Karpas-422 (cell line): ENCODE measurements around the gene PPP6R2. TPM values are rescaled to one million over a fixed set of nuclear protein-coding genes. Genes with fewer than 3 reads are reported as not detected.

Experiments used
- DNase-seq: peaks from one replicate; pipeline ENCODE4 v3.0.0-alpha.2; 2015
- H2AFZ ChIP-seq: fragments of 200-600 bp; sonication (generic); 2 replicates; pipeline ENCODE4 v1.6.1; 2014; ENCODE audit warnings: antibody characterized with exemption, low read length, mixed read lengths
- H3K27ac ChIP-seq: fragments of 200-600 bp; sonication (generic); 2 replicates; pipeline ENCODE4 v1.5.1; 2014; ENCODE audit warnings: mild to moderate bottlenecking, low read length, moderate library complexity
- H3K27me3 ChIP-seq: fragments of 200-600 bp; sonication (generic); 2 replicates; pipeline ENCODE4 v1.6.1; 2014; ENCODE audit warnings: low read length, mixed read lengths
- H3K36me3 ChIP-seq: fragments of 200-600 bp; sonication (generic); 2 replicates; pipeline ENCODE4 v1.6.1; 2014; ENCODE audit warnings: low read length, mixed read lengths; ENCODE audit not compliant: insufficient read depth
- H3K4me1 ChIP-seq: fragments of 200-600 bp; sonication (generic); 2 replicates; pipeline ENCODE4 v1.6.1; 2014; ENCODE audit warnings: mild to moderate bottlenecking, low read length, mixed read lengths
- H3K4me2 ChIP-seq: fragments of 200-600 bp; sonication (generic); 2 replicates; pipeline ENCODE4 v1.6.1; 2014; ENCODE audit warnings: low read length, low read depth, mild to moderate bottlenecking; ENCODE audit not compliant: poor library complexity, severe bottlenecking
- H3K4me3 ChIP-seq: fragments of 200-600 bp; sonication (generic); 2 replicates; pipeline ENCODE4 v1.5.1; 2014; ENCODE audit warnings: mild to moderate bottlenecking, antibody characterized with exemption, low read length, mixed read lengths
- H3K79me2 ChIP-seq: fragments of 200-600 bp; sonication (generic); 2 replicates; pipeline ENCODE4 v1.6.1; 2014; ENCODE audit warnings: mild to moderate bottlenecking, low read length, mixed read lengths
- H3K9ac ChIP-seq: fragments of 200-600 bp; sonication (generic); 2 replicates; pipeline ENCODE4 v1.6.0; 2014; ENCODE audit warnings: low read length
- H3K9me2 ChIP-seq: fragments of 200-600 bp; sonication (generic), shearing (Covaris generic); replicated peaks from 2 replicates; pipeline ENCODE4 v1.6.0; 2014; ENCODE audit warnings: mild to moderate bottlenecking, low read length, moderate library complexity; ENCODE audit not compliant: insufficient read depth
- H3K9me3 ChIP-seq: fragments of 300-700, 200-600 bp; sonication (generic); 2 replicates; pipeline ENCODE4 v1.6.1; 2014; ENCODE audit warnings: low read length, mixed read lengths
- H4K20me1 ChIP-seq: fragments of 200-600 bp; sonication (generic); 2 replicates; pipeline ENCODE4 v1.6.1; 2014; ENCODE audit warnings: mild to moderate bottlenecking, antibody characterized with exemption, low read length, low read depth; ENCODE audit not compliant: insufficient read depth
- total RNA-seq: library from RNA; depleted of rRNA; stranded (reverse); fragments of >200 nt; shearing (Covaris generic); gene quantifications from 2 replicates; pipeline ENCODE4 v1.2.3, GENCODE V29; 2014; ENCODE audit warnings: low replicate concordance

PPP6R2 gene
- total RNA-seq, 1 experiment from 2014 or later: 32.9 TPM

DNA sequence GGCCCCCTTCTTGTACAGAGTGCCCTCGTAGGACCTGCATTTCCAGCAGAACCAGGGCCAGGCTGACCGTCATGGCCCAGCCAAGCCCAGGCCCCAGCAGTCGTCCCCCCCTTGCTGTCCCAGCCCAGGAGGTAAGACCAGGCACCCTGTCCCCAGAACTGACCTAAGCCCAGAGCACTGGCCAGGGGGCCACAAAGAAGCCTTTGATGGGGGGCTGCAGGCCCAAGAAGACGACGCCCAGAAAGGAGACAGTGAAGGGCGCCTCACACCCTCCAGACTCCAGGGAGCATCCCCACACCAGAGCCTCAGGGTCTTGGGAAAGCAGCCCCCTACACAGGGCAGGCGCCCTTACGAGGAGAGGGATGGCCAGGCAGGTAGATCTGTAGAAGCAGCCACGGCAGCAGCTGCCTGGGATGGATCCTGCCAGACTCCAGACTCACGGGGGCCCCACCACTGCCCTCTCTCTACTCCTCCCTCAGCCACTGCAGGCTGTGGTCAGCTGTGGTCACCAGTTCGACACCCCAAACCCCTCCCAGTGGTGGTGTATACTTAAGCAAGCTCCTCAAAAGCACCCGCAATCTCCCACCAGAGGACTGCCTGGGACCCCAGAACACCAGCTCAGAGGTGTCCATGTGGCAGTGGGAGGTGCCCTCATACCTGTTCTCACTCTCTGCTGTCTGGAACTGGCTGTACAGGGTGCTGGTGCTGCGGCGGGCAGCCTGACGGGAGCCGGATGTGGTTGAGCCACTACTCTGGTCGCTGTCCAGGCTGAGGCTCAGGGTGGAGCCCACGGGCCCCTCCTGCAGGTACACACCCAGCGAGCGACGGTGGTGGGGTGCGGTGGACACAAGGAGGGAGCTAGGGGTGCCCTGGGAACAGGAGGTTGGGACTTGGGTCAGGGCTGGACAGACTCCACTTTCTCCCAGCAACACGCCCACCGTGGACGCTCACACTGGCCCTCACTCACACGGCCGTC lies 104.7 kb downstream of the PPP6R2 start:
- DNase-seq: no peak
- H3K36me3 ChIP-seq: peaks cover 7% of the 10 kb centered on the region
- H2AFZ ChIP-seq: no peak overlapping the region
- H4K20me1 ChIP-seq: peaks cover 6% of the 10 kb centered on the region; the same call in 1 of the 2 replicates
- H3K4me2 ChIP-seq: no peak overlapping the region
- no peaks in the 10 kb centered on the region for H3K9me3 ChIP-seq
- no peak overlapping the region for H3K4me3 ChIP-seq
- no peaks in the 10 kb centered on the region for H3K9me2 ChIP-seq
- peaks cover 17% of the 10 kb centered on the region for H3K4me1 ChIP-seq
- H3K9ac ChIP-seq: no peak overlapping the region
- no peaks in the 10 kb centered on the region for H3K27me3 ChIP-seq
- 0 out of 2 replicates have a peak, but pooled peaks cover 4% of the 10 kb centered on the region for H3K79me2 ChIP-seq
- H3K27ac ChIP-seq: no peak overlapping the region

GRCh38 chr22:50452649-50453048 lies 109.5 kb downstream of the PPP6R2 start:
- H4K20me1 ChIP-seq: no peaks in the 10 kb centered on the region
- H3K27ac ChIP-seq: no peak overlapping the region
- no peaks in the 10 kb centered on the region for H3K27me3 ChIP-seq
- H2AFZ ChIP-seq: no peak overlapping the region
- H3K9ac ChIP-seq: no peak overlapping the region
- no peak for DNase-seq
- H3K9me3 ChIP-seq: no peaks in the 10 kb centered on the region
- no peak overlapping the region for H3K4me2 ChIP-seq
- H3K79me2 ChIP-seq: 0 out of 2 replicates have a peak, but pooled peaks cover 4% of the 10 kb centered on the region
- peaks cover 9% of the 10 kb centered on the region for H3K4me1 ChIP-seq
- no peaks in the 10 kb centered on the region for H3K9me2 ChIP-seq
- H3K4me3 ChIP-seq: no peak overlapping the region
- peaks cover 7% of the 10 kb centered on the region for H3K36me3 ChIP-seq

- Histone ChIP-seq H3K36me3 (peaks cover 4% of the 10 kb centered on the region; the same call in 1 of the 2 replicates), H2AFZ (no peak overlapping the region), H4K20me1 (no peaks in the 10 kb centered on the region), H3K9me3 (no peaks in the 10 kb centered on the region), H3K9ac (no peak overlapping the region), H3K4me3 (no peak overlapping the region), H3K79me2 (0 out of 2 replicates have a peak, but pooled peaks cover 4% of the 10 kb centered on the region), H3K4me1 (peaks cover 5% of the 10 kb centered on the region), H3K4me2 (no peak overlapping the region), H3K9me2 (no peaks in the 10 kb centered on the region), H3K27ac (no peak overlapping the region), H3K27me3 (no peaks in the 10 kb centered on the region)
- no peak for DNase-seq
Measured at GRCh38 chr22:50454556-50455075, 111.5 kb downstream of the PPP6R2 start.

GRCh38 chr22:50455201-50455600 lies 112.1 kb downstream of the PPP6R2 start:
- Histone ChIP-seq H3K4me1 (no peaks in the 10 kb centered on the region), H3K4me2 (no peak overlapping the region), H3K27me3 (no peaks in the 10 kb centered on the region), H3K36me3 (peaks cover 4% of the 10 kb centered on the region; the same call in 1 of the 2 replicates), H3K79me2 (0 out of 2 replicates have a peak, but pooled peaks cover 4% of the 10 kb centered on the region), H4K20me1 (no peaks in the 10 kb centered on the region), H3K9me2 (no peaks in the 10 kb centered on the region), H3K9ac (no peak overlapping the region), H3K9me3 (no peaks in the 10 kb centered on the region), H3K4me3 (no peak overlapping the region), H3K27ac (no peak overlapping the region), H2AFZ (no peak overlapping the region)
- DNase-seq: no peak

DNA sequence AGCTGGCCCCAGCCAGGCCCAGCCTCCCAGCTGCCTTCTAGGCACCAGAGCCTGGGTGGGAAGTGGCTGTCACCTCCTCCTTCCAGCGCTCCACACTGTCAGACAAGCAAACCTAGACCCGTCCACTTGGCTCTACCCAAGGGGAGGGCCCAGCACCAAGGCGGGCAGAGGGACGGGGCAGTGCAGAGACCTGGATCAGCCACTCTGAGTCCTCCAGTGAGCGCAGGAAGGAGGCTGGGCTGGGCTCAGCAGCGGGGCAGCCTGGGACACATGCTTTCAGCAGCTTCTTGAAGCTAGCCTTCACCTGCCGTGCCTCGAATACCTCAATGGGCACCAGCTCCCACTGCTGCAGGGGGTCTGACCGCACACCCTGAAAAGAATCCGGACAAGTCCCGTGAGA lies 112.9 kb downstream of the PPP6R2 start:
- H3K4me1 ChIP-seq: no peaks in the 10 kb centered on the region
- H2AFZ ChIP-seq: no peak overlapping the region
- no peaks in the 10 kb centered on the region for H3K27me3 ChIP-seq
- H3K27ac ChIP-seq: no peak overlapping the region
- no peak overlapping the region for H3K9ac ChIP-seq
- no peak overlapping the region for H3K4me2 ChIP-seq
- 0 out of 2 replicates have a peak, but pooled peaks cover 4% of the 10 kb centered on the region for H3K79me2 ChIP-seq
- H3K4me3 ChIP-seq: no peak overlapping the region
- H3K9me2 ChIP-seq: no peaks in the 10 kb centered on the region
- peaks cover 9% of the 10 kb centered on the region; the same call in 1 of the 2 replicates for H3K36me3 ChIP-seq
- H4K20me1 ChIP-seq: no peaks in the 10 kb centered on the region
- no peak for DNase-seq
- no peaks in the 10 kb centered on the region for H3K9me3 ChIP-seq

- Histone ChIP-seq H3K27ac (no peak overlapping the region), H3K27me3 (no peaks in the 10 kb centered on the region), H3K36me3 (0 out of 2 replicates have a peak, but pooled peaks cover 6% of the 10 kb centered on the region), H3K9me2 (no peaks in the 10 kb centered on the region), H3K4me3 (no peak overlapping the region), H3K4me1 (no peaks in the 10 kb centered on the region), H4K20me1 (no peaks in the 10 kb centered on the region), H3K79me2 (no peaks in the 10 kb centered on the region), H2AFZ (no peak overlapping the region), H3K4me2 (no peak overlapping the region), H3K9ac (no peak overlapping the region), H3K9me3 (no peaks in the 10 kb centered on the region)
- DNase-seq: no peak
Measured at GRCh38 chr22:50456466-50457234, 113.5 kb downstream of the PPP6R2 start.

DNA sequence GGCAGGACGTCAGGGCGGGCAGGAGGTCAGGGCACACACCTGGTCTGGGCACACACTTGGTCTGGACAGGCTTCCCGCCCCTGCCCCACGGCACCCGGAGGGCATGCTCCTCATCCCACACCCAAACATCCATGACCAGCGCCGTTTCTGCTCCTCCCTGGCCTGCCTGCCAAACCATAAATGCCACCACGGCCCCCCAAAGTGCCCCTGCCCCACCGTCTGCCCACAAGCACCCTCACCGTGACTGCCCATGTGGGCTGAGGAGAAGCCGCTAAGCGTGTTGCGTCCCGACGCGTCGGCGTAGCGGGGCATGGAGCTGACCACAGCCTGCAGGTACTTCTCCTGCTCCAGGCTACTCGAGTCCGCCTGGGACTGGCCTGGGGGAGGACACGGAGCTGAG lies 115.9 kb downstream of the PPP6R2 start:
- H3K4me3 ChIP-seq: no peak overlapping the region
- H3K4me1 ChIP-seq: no peaks in the 10 kb centered on the region
- H3K9me3 ChIP-seq: no peaks in the 10 kb centered on the region
- H3K9me2 ChIP-seq: no peaks in the 10 kb centered on the region
- no peak overlapping the region for H3K9ac ChIP-seq
- 0 out of 2 replicates have a peak, but pooled peaks cover 6% of the 10 kb centered on the region for H3K36me3 ChIP-seq
- H3K79me2 ChIP-seq: no peaks in the 10 kb centered on the region
- no peaks in the 10 kb centered on the region for H4K20me1 ChIP-seq
- no peak overlapping the region for H3K27ac ChIP-seq
- H3K4me2 ChIP-seq: no peak overlapping the region
- no peak overlapping the region for H2AFZ ChIP-seq
- H3K27me3 ChIP-seq: no peaks in the 10 kb centered on the region
- no peak for DNase-seq
